Naive thymus-derived CD4-positive, alpha-beta T cell (primary cell): ENCODE results near the gene TOPAZ1. TPM values are rescaled to one million over a fixed set of nuclear protein-coding genes. Genes with fewer than 3 reads are reported as not detected.

Experiments
- ATAC-seq: fragments of 150-1000 bp; cut with Tn5 transposase; 2 replicates; pipeline ENCODE4 v1.10.0; 2021; ENCODE audit warnings: mild to moderate bottlenecking, moderate library complexity
- CTCF ChIA-PET: fragments of 350-600 bp; sonication (Branson Sonifier 250); formaldehyde crosslinking; loops from one replicate; lab custom pipeline; 2021; ENCODE audit warnings: antibody characterized with exemption; lab: Charles Lee
- POLR2A ChIA-PET: fragments of 350-600 bp; sonication (Branson Sonifier 250); formaldehyde crosslinking; loops from one replicate; lab custom pipeline; 2021; ENCODE audit warnings: antibody characterized with exemption, inconsistent platforms; lab: Charles Lee
- DNase-seq, 9 donors: peaks; one replicate each; pipeline versions ENCODE4 v3.0.0 to v3.0.0-alpha.2; 2020 to 2022; ENCODE audit warnings: mixed read lengths in 1 of 9
- H3K27ac ChIP-seq: one replicate; pipeline ENCODE4 v1.7.0; 2013; ENCODE audit warnings: mild to moderate bottlenecking, low read depth, low read length, moderate library complexity
- H3K27me3 ChIP-seq, 2 donors: one replicate each; pipeline ENCODE4 v1.7.0; 2013; ENCODE audit warnings: low read length in 2 of 2, mild to moderate bottlenecking in 2 of 2, moderate library complexity in 2 of 2; ENCODE audit not compliant: control insufficient read depth in 2 of 2, insufficient read depth in 2 of 2
- H3K36me3 ChIP-seq, 3 experiments: 1 replicate in 2 of 3; 2 replicates in 1 of 3; pipeline ENCODE4 v1.7.0; 2013; ENCODE audit warnings: low read length in 3 of 3, mild to moderate bottlenecking in 3 of 3, moderate library complexity in 1 of 3; ENCODE audit not compliant: insufficient read depth in 3 of 3, control insufficient read depth in 2 of 3
- H3K4me1 ChIP-seq, 2 donors: one replicate each; pipeline ENCODE4 v1.7.0; 2013; ENCODE audit warnings: low read length in 2 of 2, mild to moderate bottlenecking in 2 of 2, moderate library complexity in 1 of 2; ENCODE audit not compliant: control insufficient read depth in 2 of 2, insufficient read depth in 2 of 2
- H3K4me3 ChIP-seq: 2 replicates; pipeline ENCODE4 v1.7.0; 2013; ENCODE audit warnings: mild to moderate bottlenecking, low read length
- H3K9me3 ChIP-seq, 3 experiments: 1 replicate in 2 of 3; 2 replicates in 1 of 3; pipeline ENCODE4 v1.7.0; 2013; ENCODE audit warnings: low read length in 3 of 3; ENCODE audit not compliant: control insufficient read depth in 2 of 3
- H3K27ac Mint-ChIP-seq, 9 donors: one replicate each; pipeline ENCODE4 v1.8.0; 2020 to 2022; ENCODE audit warnings: mixed read lengths in 9 of 9, mild to moderate bottlenecking in 8 of 9, moderate library complexity in 5 of 9, inconsistent platforms in 2 of 9
- H3K27me3 Mint-ChIP-seq, 5 donors: one replicate each; pipeline ENCODE4 v1.8.0; 2021 to 2022; ENCODE audit warnings: mixed read lengths in 5 of 5, mild to moderate bottlenecking in 1 of 5
- H3K36me3 Mint-ChIP-seq, 5 donors: one replicate each; pipeline ENCODE4 v1.8.0; 2020 to 2022; ENCODE audit warnings: mixed read lengths in 5 of 5, mild to moderate bottlenecking in 3 of 5, inconsistent platforms in 1 of 5
- H3K4me1 Mint-ChIP-seq, 7 donors: one replicate each; pipeline ENCODE4 v1.8.0; 2020 to 2022; ENCODE audit warnings: mixed read lengths in 7 of 7, mild to moderate bottlenecking in 3 of 7, inconsistent platforms in 1 of 7
- H3K4me3 Mint-ChIP-seq, 10 donors: one replicate each; pipeline ENCODE4 v1.8.0; 2020 to 2022; ENCODE audit warnings: mild to moderate bottlenecking in 10 of 10, mixed read lengths in 10 of 10, moderate library complexity in 6 of 10, inconsistent platforms in 2 of 10
- H3K9me3 Mint-ChIP-seq, 11 donors: one replicate each; pipeline ENCODE4 v1.8.0; 2020 to 2022; ENCODE audit warnings: mixed read lengths in 11 of 11, mild to moderate bottlenecking in 4 of 11, inconsistent platforms in 1 of 11, moderate library complexity in 1 of 11
- intact Hi-C, 2 donors: fragments of 100-400 bp; cut with micrococcal nuclease; formaldehyde crosslinking; loops; one replicate each; pipeline ENCODE4 v1.15.1; 2023
- polyA plus RNA-seq, 2 donors: library from polyadenylated mRNA; unstranded; fragments of 300-500 nt; fragmentation: Illumina TruSeq; gene quantifications; one replicate each; pipeline ENCODE4 v1.2.3, GENCODE V29; 2021
- total RNA-seq, 6 experiments: library from RNA in 5 of 6; stranded (reverse) in 5 of 6; gene quantifications; 1 replicate in 5 of 6; 2 replicates in 1 of 6; pipeline ENCODE4 v1.2.3 and lab custom pipeline; 2021 to 2026

The TOPAZ1 gene
- total and polyA plus RNA-seq, 7 experiments from 2014 or later = not detected

DNA sequence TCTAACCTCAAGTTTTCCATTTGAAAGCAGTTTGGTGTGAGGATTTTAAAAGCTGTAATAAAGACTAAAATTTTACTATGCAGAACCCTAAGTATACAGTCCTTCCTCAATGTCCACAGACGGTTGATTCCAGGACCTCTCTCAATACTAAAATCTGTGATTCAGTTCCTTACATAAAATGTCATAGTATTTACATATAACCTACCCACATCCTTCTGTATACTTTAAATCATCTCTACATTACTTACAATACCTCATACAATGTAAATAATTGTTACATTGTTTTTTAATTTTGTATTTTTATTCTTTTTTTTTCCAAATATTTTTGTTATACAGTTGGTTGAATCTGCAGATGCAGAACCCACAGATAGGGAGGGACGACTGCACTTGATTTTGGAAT is 2.8 kb upstream of the TOPAZ1 start:
- DNase-seq (no peak), ATAC-seq (no peak)
- Mint-ChIP-seq H3K27ac (no peak overlapping the region), H3K27me3 (peaks cover 14 to 21% (median 16%) of the 10 kb centered on the region in 5 donors), H3K4me3 (no peak overlapping the region), H3K9me3 (peaks cover 0 to 4% (median 0%) of the 10 kb centered on the region in 11 donors), H3K36me3 (peaks cover 0 to 3% (median 0%) of the 10 kb centered on the region in 5 donors), H3K4me1 (peaks cover 4 to 8% (median 7%) of the 10 kb centered on the region in 7 donors)
- Histone ChIP-seq H3K27me3 (no peaks in the 10 kb centered on the region), H3K27ac (no peak overlapping the region), H3K36me3 (no peaks in the 10 kb centered on the region), H3K4me3 (no peak overlapping the region), H3K9me3 (no peaks in the 10 kb centered on the region), H3K4me1 (no peaks in the 10 kb centered on the region)
- intact Hi-C loops = no loop called here
- ChIA-PET CTCF (interaction anchor here (1.1 kb wide), 1 partner anchor 10 kb away, joined by 4 read pairs; no protein-coding TSS in a partner anchor), POLR2A (no interaction called here)

DNA sequence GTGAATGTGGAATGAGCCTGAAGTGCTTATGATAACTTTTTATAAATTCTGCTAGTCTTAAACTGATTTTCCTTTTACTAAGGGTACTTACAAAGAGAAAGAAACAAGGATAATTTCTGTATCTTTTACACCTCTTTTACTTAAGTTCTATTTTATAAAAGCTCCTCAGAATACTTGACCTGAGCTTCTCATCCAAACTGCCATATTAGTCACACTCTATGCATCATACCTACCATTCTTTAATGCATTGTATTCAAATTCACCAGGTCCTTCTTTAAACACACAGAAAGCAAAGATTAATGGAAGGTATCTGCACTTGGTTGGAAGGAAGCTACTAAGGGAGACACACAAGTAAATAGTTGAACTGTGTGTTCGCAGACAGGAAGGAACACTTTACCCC is 1.6 kb upstream of the TOPAZ1 start:
- POLR2A ChIA-PET = no interaction called here
- Histone ChIP-seq H3K9me3 (no peaks in the 10 kb centered on the region), H3K4me1 (no peaks in the 10 kb centered on the region), H3K4me3 (no peak overlapping the region), H3K27ac (no peak overlapping the region), H3K27me3 (no peaks in the 10 kb centered on the region), H3K36me3 (no peaks in the 10 kb centered on the region)
- no peak overlapping the region for H3K4me3 Mint-ChIP-seq
- CTCF ChIA-PET = interaction anchor here (0.5 kb wide), 1 partner anchor 12 kb away, joined by 3 read pairs; no protein-coding TSS in a partner anchor
- no peak overlapping the region for H3K27ac Mint-ChIP-seq
- peaks cover 0 to 3% (median 0%) of the 10 kb centered on the region in 5 donors for H3K36me3 Mint-ChIP-seq
- peaks cover 14 to 33% (median 18%) of the 10 kb centered on the region in 5 donors for H3K27me3 Mint-ChIP-seq
- DNase-seq (no peak), ATAC-seq (no peak)
- intact Hi-C loops = no loop called here
- H3K9me3 Mint-ChIP-seq = peaks cover 0 to 4% (median 0%) of the 10 kb centered on the region in 11 donors
- peaks cover 4 to 8% (median 7%) of the 10 kb centered on the region in 7 donors for H3K4me1 Mint-ChIP-seq

DNA sequence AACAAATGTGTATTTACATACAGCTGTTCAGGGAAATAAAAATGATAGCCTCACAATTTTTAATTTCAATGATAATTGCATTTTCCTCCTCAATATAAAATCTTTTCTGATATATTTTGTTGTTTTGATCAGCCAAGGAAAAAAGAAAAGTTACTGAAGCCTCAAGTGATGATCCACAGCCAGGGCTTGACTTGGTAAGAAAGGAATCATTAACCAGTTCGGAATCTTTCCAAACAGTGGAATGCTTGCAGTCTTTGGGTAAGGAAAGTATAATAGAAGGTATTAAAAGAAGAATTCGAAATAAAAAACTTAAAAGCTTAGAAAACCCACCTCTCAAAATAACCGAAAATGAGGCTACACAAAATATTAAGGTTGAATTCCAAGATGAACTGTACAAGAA is 1.0 kb downstream of the TOPAZ1 start:
- Histone ChIP-seq H3K9me3 (no peaks in the 10 kb centered on the region), H3K4me1 (no peaks in the 10 kb centered on the region), H3K36me3 (no peaks in the 10 kb centered on the region), H3K27ac (no peak overlapping the region), H3K27me3 (no peaks in the 10 kb centered on the region), H3K4me3 (no peak overlapping the region)
- DNase-seq = no peak
- no peaks in the 10 kb centered on the region for H3K4me1 Mint-ChIP-seq
- H3K27me3 Mint-ChIP-seq = peaks cover 0 to 37% (median 15%) of the 10 kb centered on the region in 5 donors
- ChIA-PET CTCF (no interaction called here), POLR2A (no interaction called here)
- H3K27ac Mint-ChIP-seq = no peak overlapping the region
- H3K36me3 Mint-ChIP-seq = peaks cover 0 to 3% (median 0%) of the 10 kb centered on the region in 5 donors
- H3K4me3 Mint-ChIP-seq = no peak overlapping the region
- H3K9me3 Mint-ChIP-seq = peaks cover 0 to 11% (median 2%) of the 10 kb centered on the region in 11 donors
- intact Hi-C loops = no loop called here
- no peak for ATAC-seq

DNA sequence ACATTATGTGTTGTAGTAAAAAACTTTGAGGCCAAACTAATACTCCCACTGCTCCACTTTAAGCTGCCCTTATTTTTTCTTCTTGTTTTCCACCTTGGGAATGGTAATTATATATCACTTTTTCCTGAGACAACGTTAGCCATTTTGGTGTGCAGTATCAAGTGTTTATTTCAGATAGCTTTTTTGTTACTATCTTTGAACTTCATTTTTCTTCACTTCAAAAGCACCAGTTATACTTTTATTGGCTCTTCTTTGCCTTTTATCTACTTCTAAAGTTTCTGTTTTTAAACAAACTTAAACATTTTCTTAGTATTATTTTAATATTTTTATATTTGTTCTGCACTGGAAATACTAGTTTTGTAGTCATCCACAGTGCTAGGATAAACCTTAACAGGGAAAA is 6.5 kb downstream of the TOPAZ1 start:
- Mint-ChIP-seq H3K4me3 (no peak overlapping the region), H3K27ac (no peak overlapping the region), H3K9me3 (peaks cover 0 to 33% (median 13%) of the 10 kb centered on the region in 11 donors), H3K36me3 (peaks cover 0 to 4% (median 2%) of the 10 kb centered on the region in 5 donors), H3K27me3 (peaks cover 5 to 56% (median 32%) of the 10 kb centered on the region in 5 donors), H3K4me1 (no peaks in the 10 kb centered on the region)
- ATAC-seq = no peak
- CTCF ChIA-PET = interaction anchor here (0.6 to 0.8 kb wide), 2 partner anchors 13 to 787 kb away, joined by 3 read pairs; no protein-coding TSS in a partner anchor
- intact Hi-C loops = no loop called here
- Histone ChIP-seq H3K4me3 (no peak overlapping the region), H3K4me1 (no peaks in the 10 kb centered on the region), H3K36me3 (no peaks in the 10 kb centered on the region), H3K9me3 (no peaks in the 10 kb centered on the region), H3K27me3 (no peaks in the 10 kb centered on the region), H3K27ac (no peak overlapping the region)
- POLR2A ChIA-PET = no interaction called here
- no peak for DNase-seq

DNA sequence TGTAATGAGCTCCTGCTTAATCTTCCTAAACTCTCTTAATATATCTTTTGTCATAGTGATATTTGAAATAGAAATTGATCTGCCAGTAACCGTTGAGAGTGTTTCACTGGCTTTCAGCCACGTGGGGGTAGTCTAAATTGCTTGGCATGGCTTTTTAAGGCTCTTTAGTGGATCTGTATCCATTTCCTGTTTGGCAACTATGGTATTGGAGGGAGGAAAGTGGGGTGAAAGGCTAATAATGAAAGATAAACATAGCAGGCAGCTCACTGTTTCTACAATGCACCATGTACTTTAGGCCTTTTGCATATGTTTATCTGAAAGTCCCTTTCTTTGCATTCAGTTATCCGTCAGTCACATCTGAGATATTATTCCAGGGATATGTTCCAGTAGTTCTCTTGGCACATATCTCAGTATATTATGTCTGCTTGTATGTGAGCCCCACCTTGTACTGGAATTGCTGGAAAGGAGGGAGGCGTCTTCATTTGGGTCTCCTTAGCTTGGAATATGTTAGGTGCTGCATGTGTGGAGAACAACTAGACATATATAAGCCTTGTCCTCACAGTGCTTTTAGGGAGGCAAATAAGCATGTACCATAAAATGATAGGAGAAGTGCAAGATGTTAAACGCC is 10.8 kb downstream of the TOPAZ1 start:
- Histone ChIP-seq H3K4me1 (no peaks in the 10 kb centered on the region), H3K9me3 (no peaks in the 10 kb centered on the region), H3K4me3 (no peak overlapping the region), H3K36me3 (no peaks in the 10 kb centered on the region), H3K27me3 (no peaks in the 10 kb centered on the region), H3K27ac (no peak overlapping the region)
- DNase-seq (no peak), ATAC-seq (no peak)
- CTCF ChIA-PET = interaction anchor here (0.7 kb wide), 1 partner anchor 13 kb away, joined by 3 read pairs; no protein-coding TSS in a partner anchor
- intact Hi-C loops = no loop called here
- POLR2A ChIA-PET = no interaction called here
- Mint-ChIP-seq H3K4me3 (no peak overlapping the region), H3K36me3 (peaks cover 0 to 4% (median 2%) of the 10 kb centered on the region in 5 donors), H3K9me3 (peaks cover 0 to 25% (median 13%) of the 10 kb centered on the region in 11 donors), H3K27me3 (peaks cover 5 to 32% (median 21%) of the 10 kb centered on the region in 5 donors), H3K27ac (no peak overlapping the region), H3K4me1 (no peaks in the 10 kb centered on the region)

DNA sequence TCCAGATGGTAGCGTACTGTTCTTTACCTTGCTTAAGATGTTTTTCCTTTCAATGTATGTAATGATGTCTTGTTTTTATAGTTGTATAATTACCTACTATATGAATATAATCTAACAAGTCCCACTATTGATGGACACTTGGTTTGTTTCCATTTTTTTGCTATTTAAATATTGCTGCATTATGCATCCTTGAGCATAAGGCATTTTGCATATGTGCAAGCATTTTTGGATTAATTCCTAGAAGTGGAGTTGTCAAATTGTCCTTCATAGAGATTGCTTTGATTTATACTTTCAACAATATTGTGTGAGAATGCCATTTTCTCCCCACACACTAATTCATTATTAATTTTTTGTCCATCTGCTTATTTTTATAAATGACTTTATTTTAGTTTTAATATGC is 17.7 kb downstream of the TOPAZ1 start:
- Mint-ChIP-seq H3K4me3 (no peak overlapping the region), H3K4me1 (no peaks in the 10 kb centered on the region), H3K27me3 (peaks cover 0 to 21% (median 13%) of the 10 kb centered on the region in 5 donors), H3K9me3 (peaks cover 0 to 4% (median 0%) of the 10 kb centered on the region in 11 donors), H3K36me3 (no peaks in the 10 kb centered on the region), H3K27ac (no peak overlapping the region)
- intact Hi-C loops = no loop called here
- Histone ChIP-seq H3K4me1 (no peaks in the 10 kb centered on the region), H3K9me3 (no peaks in the 10 kb centered on the region), H3K27ac (no peak overlapping the region), H3K27me3 (no peaks in the 10 kb centered on the region), H3K4me3 (no peak overlapping the region), H3K36me3 (no peaks in the 10 kb centered on the region)
- POLR2A ChIA-PET = no interaction called here
- DNase-seq (no peak), ATAC-seq (no peak)
- CTCF ChIA-PET = no interaction called here

DNA sequence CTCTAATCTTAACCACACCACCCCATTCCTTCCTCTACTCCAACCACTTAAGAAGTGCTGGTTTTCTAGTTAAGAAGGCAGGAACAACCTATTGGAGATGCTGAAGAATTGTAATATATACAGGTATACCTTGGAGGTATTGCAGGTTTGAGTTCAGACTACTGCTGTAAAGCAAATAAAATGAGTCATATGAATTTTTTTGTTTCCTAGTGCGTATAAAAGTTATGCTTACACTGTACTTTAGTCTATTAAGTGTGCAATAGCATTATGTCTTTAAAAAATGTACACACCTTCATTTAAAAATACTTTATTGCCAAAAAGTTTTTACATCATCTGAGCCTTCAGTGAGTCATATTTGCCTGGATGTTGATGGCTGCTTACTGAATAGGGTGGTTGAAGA is 22.5 kb downstream of the TOPAZ1 start:
- Mint-ChIP-seq H3K9me3 (peaks cover 0 to 4% (median 0%) of the 10 kb centered on the region in 11 donors), H3K4me1 (peaks cover 0 to 6% (median 0%) of the 10 kb centered on the region in 7 donors), H3K27me3 (peaks cover 0 to 25% (median 15%) of the 10 kb centered on the region in 5 donors), H3K27ac (no peak overlapping the region), H3K4me3 (no peak overlapping the region), H3K36me3 (no peaks in the 10 kb centered on the region)
- DNase-seq (no peak), ATAC-seq (no peak)
- Histone ChIP-seq H3K27me3 (no peaks in the 10 kb centered on the region), H3K36me3 (no peaks in the 10 kb centered on the region), H3K27ac (no peak overlapping the region), H3K4me3 (no peak overlapping the region), H3K9me3 (no peaks in the 10 kb centered on the region), H3K4me1 (no peaks in the 10 kb centered on the region)
- ChIA-PET CTCF (no interaction called here), POLR2A (no interaction called here)
- intact Hi-C loops = no loop called here
